GM12864 (cell line): ENCODE measurements around the gene SLC20A1.

ENCODE experiments used
- DNase-seq: peaks from one replicate; pipeline ENCODE4 v3.0.0-alpha.2; 2011; ENCODE audit warnings: low read depth
- H3K4me3 ChIP-seq: 2 replicates; pipeline ENCODE4 v1.5.1; 2011; ENCODE audit warnings: mild to moderate bottlenecking, low read depth, low read length, control low read depth
- TF ChIP-seq, protein P1 (sequence below): IDR thresholded peaks from 2 replicates; pipeline ENCODE4 v1.5.1; 2011; ENCODE audit warnings: low read depth, mild to moderate bottlenecking, moderate library complexity, low read length, control low read depth, inconsistent platforms; ENCODE audit errors: missing control alignments

Gene SLC20A1

DNA sequence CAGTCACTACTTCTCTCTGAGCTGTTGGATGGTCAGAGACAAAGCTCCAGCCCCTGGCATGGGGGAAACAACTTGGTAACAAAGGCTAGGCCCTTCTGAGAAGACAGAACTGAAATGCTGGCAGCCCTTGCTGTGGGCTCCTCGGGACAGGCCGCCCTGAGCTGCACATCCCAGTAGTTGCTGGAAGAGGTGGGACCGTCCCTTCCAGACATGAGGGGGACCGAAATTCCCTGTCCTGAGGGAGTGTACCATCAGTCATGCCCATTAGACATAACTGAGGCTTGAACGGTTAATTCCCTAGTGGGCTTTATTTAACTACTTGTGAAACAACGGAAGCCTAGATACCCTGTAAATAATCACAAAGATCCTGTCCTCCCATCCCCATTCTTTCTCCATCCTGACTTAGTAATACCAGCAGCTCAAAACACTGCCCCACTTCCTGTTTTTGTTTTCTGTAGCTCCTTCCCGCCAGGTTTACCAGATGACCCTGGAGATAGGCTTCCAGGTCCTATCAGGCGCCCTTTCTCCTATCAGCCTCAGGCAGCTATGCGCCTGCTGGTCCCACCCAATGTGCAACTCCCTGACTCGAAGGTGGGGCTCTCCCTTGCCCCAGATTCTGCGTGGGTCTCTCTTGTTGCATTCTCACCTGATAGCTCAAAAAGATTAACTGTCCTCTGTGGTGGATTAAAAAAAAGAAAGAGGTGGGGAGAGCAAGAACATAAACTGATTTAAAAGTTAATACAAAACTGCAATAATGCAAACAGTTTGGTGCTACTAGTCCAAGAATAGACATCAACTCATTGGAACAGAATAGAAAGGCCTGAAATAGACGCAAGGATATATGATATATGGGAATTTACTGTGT, 38.0 kb downstream of the SLC20A1 start:
- H3K4me3 ChIP-seq, result no peak overlapping the region
- no peak for DNase-seq
- TF ChIP-seq, protein P1, sequence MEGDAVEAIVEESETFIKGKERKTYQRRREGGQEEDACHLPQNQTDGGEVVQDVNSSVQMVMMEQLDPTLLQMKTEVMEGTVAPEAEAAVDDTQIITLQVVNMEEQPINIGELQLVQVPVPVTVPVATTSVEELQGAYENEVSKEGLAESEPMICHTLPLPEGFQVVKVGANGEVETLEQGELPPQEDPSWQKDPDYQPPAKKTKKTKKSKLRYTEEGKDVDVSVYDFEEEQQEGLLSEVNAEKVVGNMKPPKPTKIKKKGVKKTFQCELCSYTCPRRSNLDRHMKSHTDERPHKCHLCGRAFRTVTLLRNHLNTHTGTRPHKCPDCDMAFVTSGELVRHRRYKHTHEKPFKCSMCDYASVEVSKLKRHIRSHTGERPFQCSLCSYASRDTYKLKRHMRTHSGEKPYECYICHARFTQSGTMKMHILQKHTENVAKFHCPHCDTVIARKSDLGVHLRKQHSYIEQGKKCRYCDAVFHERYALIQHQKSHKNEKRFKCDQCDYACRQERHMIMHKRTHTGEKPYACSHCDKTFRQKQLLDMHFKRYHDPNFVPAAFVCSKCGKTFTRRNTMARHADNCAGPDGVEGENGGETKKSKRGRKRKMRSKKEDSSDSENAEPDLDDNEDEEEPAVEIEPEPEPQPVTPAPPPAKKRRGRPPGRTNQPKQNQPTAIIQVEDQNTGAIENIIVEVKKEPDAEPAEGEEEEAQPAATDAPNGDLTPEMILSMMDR, result no peak

DNA sequence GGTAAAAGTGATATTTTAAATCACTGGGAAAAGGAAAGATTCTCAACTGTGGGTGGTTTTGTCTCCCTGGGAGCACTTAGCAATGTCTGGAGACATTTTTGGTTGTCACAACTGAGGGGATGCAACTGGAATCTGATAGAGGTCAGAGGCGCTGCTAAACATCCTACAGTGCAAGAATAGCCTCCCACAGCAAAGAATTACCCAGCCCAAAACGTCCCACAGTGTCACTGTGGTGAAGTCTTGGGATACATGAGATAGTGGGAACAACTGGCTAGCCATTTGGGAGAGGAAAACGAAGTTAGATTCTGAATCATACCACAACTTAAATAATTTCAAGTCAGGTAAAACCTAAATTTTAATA, 38.7 kb downstream of the SLC20A1 start:
- no peak overlapping the region for H3K4me3 ChIP-seq
- TF ChIP-seq, protein P1, result no peak
- no peak for DNase-seq

DNA sequence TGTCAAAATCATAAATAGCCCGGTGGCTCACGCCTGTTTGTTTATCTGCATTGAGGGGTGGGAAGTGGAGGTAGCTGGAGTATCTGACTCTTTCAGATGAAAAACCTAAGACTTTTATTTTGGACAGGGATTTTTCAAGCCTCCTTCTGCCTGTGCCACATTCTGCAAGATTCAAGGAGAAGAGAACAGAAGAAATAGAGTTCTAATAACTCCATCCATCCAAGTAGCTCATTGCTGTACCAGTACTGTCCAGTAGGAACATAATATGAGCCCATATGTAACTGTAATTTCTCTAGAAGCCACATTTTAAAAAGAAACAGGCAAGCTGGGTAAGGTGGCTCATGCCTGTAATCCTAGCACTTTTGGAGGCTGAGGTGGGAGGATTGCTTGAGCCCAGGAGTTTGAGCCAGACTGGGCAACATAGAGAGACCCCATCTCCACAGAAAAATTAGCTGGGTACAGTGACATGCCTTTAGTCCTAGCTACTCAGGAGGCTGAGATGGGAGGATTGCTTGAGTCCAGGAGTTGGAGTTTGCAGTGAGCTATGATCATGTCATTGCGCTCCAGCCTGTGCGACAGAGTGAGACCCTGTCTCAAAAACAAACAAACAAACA, 39.6 kb downstream of the SLC20A1 start:
- no peak overlapping the region for H3K4me3 ChIP-seq
- TF ChIP-seq, protein P1, result peak; percentile 18

DNA sequence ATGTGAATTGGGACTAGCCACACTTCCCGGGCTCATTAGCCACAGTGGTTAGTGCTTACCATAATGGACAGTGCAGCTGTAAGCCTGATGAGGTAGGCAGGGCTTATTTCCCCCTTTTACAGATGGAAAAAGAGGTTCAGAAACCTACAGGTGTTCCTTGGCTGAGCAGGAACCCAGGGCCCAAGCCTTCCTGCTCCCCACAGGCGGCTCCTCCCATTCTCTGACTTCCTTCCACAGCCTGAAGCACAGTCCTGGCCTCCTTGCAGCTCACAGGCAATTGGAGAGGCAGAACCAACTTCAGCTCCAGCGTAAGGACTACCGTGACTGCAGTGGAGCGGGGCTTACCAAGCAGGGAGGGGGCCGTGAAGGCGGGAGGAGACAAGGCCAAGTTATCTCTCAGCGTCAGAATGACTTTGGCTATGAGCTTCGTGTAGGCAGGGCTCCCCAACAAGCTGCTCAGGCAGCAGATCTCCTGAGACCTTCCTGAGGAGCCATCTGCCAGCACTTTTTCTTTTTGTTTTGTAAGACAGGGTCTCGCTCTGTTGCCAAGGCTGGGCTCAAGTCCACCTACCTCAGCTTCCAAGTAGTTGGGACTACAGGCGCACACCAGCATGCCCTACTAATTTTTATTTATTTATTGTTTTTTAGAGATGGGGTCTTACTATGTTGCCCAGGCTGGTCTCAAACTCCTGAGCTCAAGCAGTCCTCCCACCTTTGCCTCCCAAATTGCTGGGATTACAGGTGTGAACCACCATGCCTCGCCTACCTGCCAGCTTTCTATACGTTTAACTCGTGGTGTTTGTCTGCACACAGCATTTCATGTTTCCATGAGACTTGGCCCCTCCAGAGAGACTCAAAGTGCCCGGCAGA, 40.8 kb downstream of the SLC20A1 start:
- H3K4me3 ChIP-seq, result no peak overlapping the region
- DNase-seq, result no peak
- TF ChIP-seq, protein P1, result no peak

More for the DNA sequence above, 39.6 kb downstream of the SLC20A1 start:
- no peak for DNase-seq

DNA sequence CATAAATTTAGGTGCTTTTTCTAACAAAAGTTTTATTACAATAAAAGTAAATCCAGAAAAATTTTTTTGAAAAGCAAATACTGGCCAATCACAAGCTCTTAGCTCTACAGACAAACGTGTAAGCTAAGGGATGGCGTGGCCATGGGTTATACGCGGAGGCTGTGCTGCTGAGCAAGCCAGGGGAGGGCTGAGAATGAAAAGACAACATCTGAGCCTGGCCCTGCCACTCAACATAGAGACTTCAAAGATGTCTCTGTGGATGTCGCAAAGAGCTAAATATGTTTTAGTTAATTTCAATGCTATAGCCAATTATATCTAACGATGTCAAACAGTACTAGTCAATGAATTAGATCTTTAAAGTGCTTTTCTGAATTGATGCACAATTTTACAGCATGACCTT, 41.8 kb downstream of the SLC20A1 start:
- DNase-seq, result no peak
- H3K4me3 ChIP-seq, result no peak overlapping the region
- TF ChIP-seq, protein P1, result no peak

DNA sequence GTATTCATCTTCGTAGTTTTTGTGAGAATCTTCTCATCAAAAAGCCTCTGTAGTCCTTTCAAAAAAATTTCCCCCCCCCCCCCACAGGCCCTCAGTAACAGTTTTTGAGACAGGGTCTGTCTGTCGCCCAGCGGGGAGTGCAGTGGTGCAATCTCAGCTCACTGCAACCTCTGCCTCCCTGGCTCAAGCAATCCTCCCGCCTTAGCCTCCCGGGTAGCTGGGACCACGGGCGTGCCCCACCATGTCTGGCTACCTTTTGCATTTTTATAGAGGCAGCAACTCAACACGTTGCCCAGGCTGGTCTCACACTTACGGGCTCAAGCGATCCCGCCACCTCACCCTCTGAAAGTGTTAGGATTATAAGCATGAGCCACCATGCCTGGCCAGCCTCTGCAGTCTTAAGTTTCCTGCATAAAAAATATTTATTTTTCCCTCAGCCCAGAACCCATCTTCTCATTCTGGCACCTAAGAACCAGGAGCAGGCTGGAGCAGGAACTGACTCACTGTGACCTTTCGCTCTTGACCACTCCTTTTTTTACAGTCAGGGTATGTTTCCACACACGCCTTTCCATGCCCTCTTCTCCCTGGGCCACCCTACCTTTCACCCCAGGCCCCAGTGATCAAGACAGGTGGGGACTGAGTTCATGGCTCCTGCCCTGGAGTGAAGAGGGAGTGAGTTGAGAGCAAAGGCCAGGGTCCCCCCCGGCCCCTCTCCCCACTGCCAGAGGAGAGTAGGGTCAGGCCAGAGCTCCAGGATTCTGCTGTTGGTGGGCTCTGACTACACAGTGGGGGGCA, 42.5 kb downstream of the SLC20A1 start:
- DNase-seq, result no peak
- H3K4me3 ChIP-seq, result no peak overlapping the region
- TF ChIP-seq, protein P1, result no peak
